Astrocyte of the spinal cord (primary cell): ENCODE data around the gene ARSK.

Source experiments
- DNase-seq: peaks from one replicate; pipeline ENCODE4 v3.0.0; 2011; ENCODE audit warnings: low read depth, low spot score
- H3K4me3 ChIP-seq: 2 replicates; pipeline ENCODE4 v1.5.1; 2011; ENCODE audit warnings: low read depth, mild to moderate bottlenecking, low read length, moderate library complexity
- in situ Hi-C: cut with HindIII; loops from 2 replicates; pipeline ENCODE4 v1.10.0; 2017; ENCODE audit warnings: low sequenced_read_pairs
- TF ChIP-seq, protein P1 (sequence below): IDR thresholded peaks from 2 replicates; pipeline ENCODE4 v1.5.1; 2012; ENCODE audit warnings: low read depth, mild to moderate bottlenecking, low read length, inconsistent platforms

Gene ARSK

DNA sequence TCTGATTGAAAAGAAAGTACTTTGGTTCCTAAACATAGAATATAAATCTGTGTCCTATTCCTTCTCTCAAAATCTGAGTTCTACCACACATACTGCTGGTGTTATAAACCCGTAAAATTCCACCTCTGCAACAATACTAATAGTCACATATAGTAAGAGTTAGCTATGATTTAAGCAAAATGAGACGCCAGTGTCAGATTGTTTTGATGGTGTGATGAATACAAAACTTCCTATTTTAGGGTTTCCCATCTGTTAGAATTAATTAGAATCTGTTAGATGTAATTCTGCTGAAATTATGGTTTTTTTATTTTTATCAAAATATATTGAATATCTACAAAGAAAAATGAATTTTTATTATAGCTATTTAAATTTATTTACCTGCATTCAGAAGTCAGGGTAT lies 26.7 kb downstream of the ARSK start:
- no peak for DNase-seq
- H3K4me3 ChIP-seq = no peak overlapping the region
- TF ChIP-seq, protein P1, sequence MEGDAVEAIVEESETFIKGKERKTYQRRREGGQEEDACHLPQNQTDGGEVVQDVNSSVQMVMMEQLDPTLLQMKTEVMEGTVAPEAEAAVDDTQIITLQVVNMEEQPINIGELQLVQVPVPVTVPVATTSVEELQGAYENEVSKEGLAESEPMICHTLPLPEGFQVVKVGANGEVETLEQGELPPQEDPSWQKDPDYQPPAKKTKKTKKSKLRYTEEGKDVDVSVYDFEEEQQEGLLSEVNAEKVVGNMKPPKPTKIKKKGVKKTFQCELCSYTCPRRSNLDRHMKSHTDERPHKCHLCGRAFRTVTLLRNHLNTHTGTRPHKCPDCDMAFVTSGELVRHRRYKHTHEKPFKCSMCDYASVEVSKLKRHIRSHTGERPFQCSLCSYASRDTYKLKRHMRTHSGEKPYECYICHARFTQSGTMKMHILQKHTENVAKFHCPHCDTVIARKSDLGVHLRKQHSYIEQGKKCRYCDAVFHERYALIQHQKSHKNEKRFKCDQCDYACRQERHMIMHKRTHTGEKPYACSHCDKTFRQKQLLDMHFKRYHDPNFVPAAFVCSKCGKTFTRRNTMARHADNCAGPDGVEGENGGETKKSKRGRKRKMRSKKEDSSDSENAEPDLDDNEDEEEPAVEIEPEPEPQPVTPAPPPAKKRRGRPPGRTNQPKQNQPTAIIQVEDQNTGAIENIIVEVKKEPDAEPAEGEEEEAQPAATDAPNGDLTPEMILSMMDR = no peak
- in situ Hi-C loops = no loop called here

DNA sequence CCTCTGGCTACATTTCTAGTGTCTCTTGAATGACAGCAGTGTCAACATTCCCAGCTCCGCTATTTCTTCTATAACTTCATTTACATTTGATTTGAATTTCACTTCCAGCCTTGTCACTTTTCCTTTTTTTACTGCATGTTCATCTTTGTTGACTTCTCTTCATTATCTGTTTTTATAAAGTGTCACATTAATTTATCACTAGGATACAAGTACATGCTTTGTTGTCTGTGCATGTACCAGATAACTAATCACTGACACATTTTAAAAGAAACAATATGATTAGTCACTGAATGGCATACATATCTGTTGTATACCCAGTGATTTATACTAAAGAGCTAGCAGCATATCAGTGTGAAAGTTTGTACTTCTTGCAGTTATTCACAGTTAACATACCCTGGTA lies 29.1 kb downstream of the ARSK start:
- H3K4me3 ChIP-seq = no peak overlapping the region
- DNase-seq = no peak
- in situ Hi-C loops = no loop called here
- TF ChIP-seq, protein P1 = no peak

DNA sequence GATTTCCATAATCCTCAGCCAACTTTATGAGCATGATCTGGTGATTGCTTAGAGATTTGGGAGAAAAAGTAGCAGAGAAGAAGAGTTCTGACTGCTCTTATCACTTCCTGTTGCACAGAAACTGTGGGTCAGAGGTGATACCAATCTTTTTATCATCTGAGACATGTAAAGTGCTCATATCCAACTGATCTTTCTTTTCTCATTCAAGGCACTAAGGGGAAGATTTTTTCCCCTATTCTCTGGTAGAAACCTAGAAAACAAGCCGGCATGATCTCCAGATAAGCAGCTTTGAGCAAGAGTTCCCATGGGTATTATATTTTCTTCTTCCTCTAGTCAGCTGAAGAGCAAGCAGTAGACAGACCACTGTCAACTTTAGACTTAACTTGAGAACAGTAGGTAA lies 36.0 kb downstream of the ARSK start:
- no peak overlapping the region for H3K4me3 ChIP-seq
- in situ Hi-C loops = no loop called here
- TF ChIP-seq, protein P1 = no peak
- peak; percentile 1 for DNase-seq

DNA sequence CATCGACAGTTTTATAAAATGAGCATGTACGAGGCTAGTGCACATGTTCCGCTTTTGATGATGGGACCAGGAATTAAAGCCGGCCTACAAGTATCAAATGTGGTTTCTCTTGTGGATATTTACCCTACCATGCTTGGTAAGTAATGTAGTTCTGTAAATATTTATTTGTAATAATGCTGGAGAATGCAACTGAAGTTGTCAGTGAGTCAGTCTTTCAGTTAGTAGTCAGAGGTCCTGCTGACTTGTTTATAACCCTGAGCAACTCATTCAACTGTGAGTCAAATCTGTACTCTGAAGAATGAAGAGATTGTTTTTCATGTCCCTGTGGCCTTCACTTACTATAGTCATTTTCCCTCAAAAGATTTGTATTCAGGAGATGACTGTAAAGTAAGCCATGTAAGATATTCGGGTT lies 36.6 kb downstream of the ARSK start:
- no peak overlapping the region for H3K4me3 ChIP-seq
- in situ Hi-C loops = no loop called here
- TF ChIP-seq, protein P1 = no peak
- peak; percentile 78 for DNase-seq

DNA sequence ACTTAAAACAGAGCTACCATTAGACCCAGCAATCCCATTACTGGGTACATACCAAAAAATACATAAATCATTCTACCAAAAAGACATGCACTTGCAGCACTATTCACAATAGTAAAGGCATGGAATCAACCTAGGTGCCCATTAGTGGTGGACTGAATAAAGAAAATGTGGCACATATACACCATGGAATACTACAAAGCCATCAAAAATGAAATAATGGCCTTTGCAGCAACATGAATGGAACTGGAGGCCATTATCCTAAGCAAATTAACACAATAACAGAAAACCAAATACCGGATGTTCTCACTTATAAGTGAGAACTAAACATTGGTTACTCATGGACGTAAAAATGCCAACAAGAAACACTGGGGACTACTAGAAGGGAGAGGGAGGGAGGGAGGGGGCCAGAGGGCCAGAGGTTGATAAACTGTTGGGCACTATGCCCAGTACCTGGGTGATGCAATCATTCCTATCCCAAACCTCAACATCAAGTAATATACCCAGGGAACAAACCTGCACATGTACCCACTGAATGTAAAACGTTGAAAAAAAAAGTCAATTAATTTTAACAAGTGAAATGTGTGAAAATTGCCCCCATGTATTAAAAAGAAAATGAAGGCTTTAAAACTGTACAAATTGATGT lies 40.5 kb downstream of the ARSK start:
- DNase-seq = no peak
- in situ Hi-C loops = no loop called here
- no peak overlapping the region for H3K4me3 ChIP-seq
- TF ChIP-seq, protein P1 = no peak

DNA sequence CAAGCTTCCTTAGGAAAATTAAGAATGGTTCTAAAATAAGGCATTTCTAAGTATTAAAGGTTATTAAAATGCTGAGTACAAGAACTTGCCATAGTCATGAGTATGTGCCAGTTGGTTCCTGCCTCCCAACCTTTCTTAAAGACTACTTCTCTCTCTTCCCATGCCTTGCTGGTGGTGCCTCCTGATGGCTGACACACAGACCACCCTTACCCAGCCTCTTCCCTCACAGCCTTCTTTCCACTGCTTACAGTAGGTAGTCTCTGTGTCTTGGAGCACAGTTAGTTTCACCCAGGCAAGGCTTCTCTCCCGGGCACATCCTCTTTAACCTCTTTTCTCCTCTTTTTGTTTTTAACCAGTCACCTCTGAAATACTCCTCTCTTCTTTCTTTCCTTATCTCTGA lies 44.4 kb downstream of the ARSK start:
- no peak overlapping the region for H3K4me3 ChIP-seq
- no peak for DNase-seq
- TF ChIP-seq, protein P1 = no peak
- in situ Hi-C loops = no loop called here
